Endometrium (tissue), 2 donors: Measurements from ENCODE around the gene KIAA0319L.

Source experiments
- FAIRE-seq: peaks from 2 replicates; lab custom pipeline; 2012; peaks lifted over from hg19 to GRCh38; lab: Jason Lieb, UNC
- donor health status: control.
- donor health status: control.

KIAA0319L gene

GRCh38 chr1:35443768-35444518 is 113.3 kb downstream of the KIAA0319L start:
- no peak for FAIRE-seq

- no peak for FAIRE-seq
Measured at GRCh38 chr1:35442734-35443133, 114.5 kb downstream of the KIAA0319L start.

- no peak for FAIRE-seq
Measured at GRCh38 chr1:35441926-35442579, 115.2 kb downstream of the KIAA0319L start.

GRCh38 chr1:35439626-35440025 is 117.6 kb downstream of the KIAA0319L start:
- FAIRE-seq, result no peak

- no peak for FAIRE-seq
Measured at GRCh38 chr1:35437200-35437599, 120.0 kb downstream of the KIAA0319L start.

- FAIRE-seq, result no peak
Measured at GRCh38 chr1:35436078-35436477, 121.1 kb downstream of the KIAA0319L start.

- FAIRE-seq, result no peak
Measured at GRCh38 chr1:35434703-35435102, 122.5 kb downstream of the KIAA0319L start.

- no peak for FAIRE-seq
Measured at GRCh38 chr1:35433714-35434113, 123.5 kb downstream of the KIAA0319L start.

- no peak for FAIRE-seq
Measured at GRCh38 chr1:35432231-35432630, 125.0 kb downstream of the KIAA0319L start.

GRCh38 chr1:35431173-35431599 is 126.0 kb downstream of the KIAA0319L start:
- FAIRE-seq, result no peak

- no peak for FAIRE-seq
Measured at GRCh38 chr1:35430762-35431161, 126.4 kb downstream of the KIAA0319L start.

GRCh38 chr1:35428360-35428759 is 128.8 kb downstream of the KIAA0319L start:
- FAIRE-seq, result no peak

GRCh38 chr1:35426097-35426586 is 131.1 kb downstream of the KIAA0319L start:
- no peak for FAIRE-seq

- FAIRE-seq, result no peak
Measured at GRCh38 chr1:35408925-35409324, 148.3 kb downstream of the KIAA0319L start.

- FAIRE-seq, result no peak
Measured at GRCh38 chr1:35407743-35408142, 149.5 kb downstream of the KIAA0319L start.

- FAIRE-seq, result no peak
Measured at GRCh38 chr1:35406103-35406502, 151.1 kb downstream of the KIAA0319L start.

- no peak for FAIRE-seq
Measured at GRCh38 chr1:35401049-35401448, 156.2 kb downstream of the KIAA0319L start.

- no peak for FAIRE-seq
Measured at GRCh38 chr1:35398739-35399138, 158.5 kb downstream of the KIAA0319L start.

GRCh38 chr1:35394386-35394785 is 162.8 kb downstream of the KIAA0319L start:
- no peak for FAIRE-seq

GRCh38 chr1:35390600-35391494 is 166.4 kb downstream of the KIAA0319L start:
- FAIRE-seq, result peak; percentile 82

- no peak for FAIRE-seq
Measured at GRCh38 chr1:35386959-35387358, 170.2 kb downstream of the KIAA0319L start.

- FAIRE-seq, result no peak
Measured at GRCh38 chr1:35386290-35386689, 170.9 kb downstream of the KIAA0319L start.
